Measurements from ENCODE around the gene RUVBL1. TPM values are rescaled to one million over a fixed set of nuclear protein-coding genes. Genes with fewer than 3 reads are reported as not detected.
"Not testable (repeated sequence)": the region's sequence is repeated elsewhere in the genome, so short reads cannot be mapped to it uniquely, and the experiment has no call there.

RUVBL1 gene
- total RNA-seq, 1 experiment from 2014 or later, result 110 TPM

- Histone ChIP-seq H3K27ac (ENCODE audit: low read length) (no peak overlapping the region), H3K9me2 (replicated peaks; ENCODE audit: insufficient read depth, low read length) (no peaks in the 10 kb centered on the region), H4K20me1 (ENCODE audit: insufficient read depth, low read depth, low read length) (no peaks in the 10 kb centered on the region), H3K9me3 (ENCODE audit: low read length) (no peaks in the 10 kb centered on the region; the same call in 1 of the 2 replicates), H3K9ac (ENCODE audit: low read length) (no peak overlapping the region), H3K4me1 (ENCODE audit: low read length) (peaks cover 3% of the 10 kb centered on the region; the same call in 1 of the 2 replicates), H3K36me3 (ENCODE audit: insufficient read depth, low read length) (peaks cover 25% of the 10 kb centered on the region), H3K27me3 (ENCODE audit: low read length) (no peaks in the 10 kb centered on the region), H3K4me2 (ENCODE audit: low read depth, low read length, poor library complexity, severe bottlenecking) (no peak overlapping the region), H3K4me3 (ENCODE audit: low read length) (no peak overlapping the region), H3K79me2 (ENCODE audit: low read length) (peaks cover 85% of the 10 kb centered on the region), H2AFZ (ENCODE audit: low read length) (no peak overlapping the region)
- DNase-seq, result no peak
Observed at GRCh38 chr3:128160661-128161060, 37.0 kb upstream of the RUVBL1 start.

- Histone ChIP-seq H3K79me2 (ENCODE audit: low read length) (peaks cover 54% of the 10 kb centered on the region), H3K4me1 (ENCODE audit: low read length) (peaks cover 14% of the 10 kb centered on the region), H3K4me2 (ENCODE audit: low read depth, low read length, poor library complexity, severe bottlenecking) (no peak overlapping the region), H3K9ac (ENCODE audit: low read length) (no peak overlapping the region), H3K27me3 (ENCODE audit: low read length) (no peaks in the 10 kb centered on the region), H3K4me3 (ENCODE audit: low read length) (no peak overlapping the region), H3K27ac (ENCODE audit: low read length) (no peak overlapping the region), H3K9me3 (ENCODE audit: low read length) (no peaks in the 10 kb centered on the region; the same call in 1 of the 2 replicates), H3K9me2 (replicated peaks; ENCODE audit: insufficient read depth, low read length) (no peaks in the 10 kb centered on the region), H4K20me1 (ENCODE audit: insufficient read depth, low read depth, low read length) (no peaks in the 10 kb centered on the region), H3K36me3 (ENCODE audit: insufficient read depth, low read length) (peaks cover 24% of the 10 kb centered on the region), H2AFZ (ENCODE audit: low read length) (no peak overlapping the region)
- DNase-seq, result no peak
Observed at GRCh38 chr3:128155616-128156360, 32.2 kb upstream of the RUVBL1 start.

GRCh38 chr3:128154354-128154753 lies 30.7 kb upstream of the RUVBL1 start:
- not testable (repeated sequence) for H3K9me3 ChIP-seq (ENCODE audit: low read length); H3K27me3 ChIP-seq (ENCODE audit: low read length); H4K20me1 ChIP-seq (ENCODE audit: insufficient read depth, low read depth, low read length); H2AFZ ChIP-seq (ENCODE audit: low read length); DNase-seq; H3K9me2 ChIP-seq (replicated peaks; ENCODE audit: insufficient read depth, low read length)
- H3K4me1 ChIP-seq (ENCODE audit: low read length), result peaks cover 14% of the 10 kb centered on the region
- peak overlapping the region; percentile 88 for H3K9ac ChIP-seq (ENCODE audit: low read length)
- H3K27ac ChIP-seq (ENCODE audit: low read length), result peak overlapping the region; percentile 41
- peaks cover 24% of the 10 kb centered on the region for H3K36me3 ChIP-seq (ENCODE audit: insufficient read depth, low read length)
- H3K4me2 ChIP-seq (ENCODE audit: low read depth, low read length, poor library complexity, severe bottlenecking), result peak overlapping the region; percentile 72
- peak overlapping the region; percentile 74 for H3K4me3 ChIP-seq (ENCODE audit: low read length)
- peaks cover 41% of the 10 kb centered on the region for H3K79me2 ChIP-seq (ENCODE audit: low read length)

GRCh38 chr3:128153156-128154041 lies 29.8 kb upstream of the RUVBL1 start, which contains the start of gene EEFSEC:
Gene EEFSEC, plus strand, starts transcription at chr3:128153481. Its CDS starts 27 bp downstream, at chr3:128153508.
- Histone ChIP-seq H3K9ac (ENCODE audit: low read length) (peak within 1 kb of the TSS; percentile 88), H3K79me2 (ENCODE audit: low read length) (peaks cover 32% of the 10 kb centered on the region), H3K27ac (ENCODE audit: low read length) (peak within 1 kb of the TSS; percentile 41), H3K27me3 (ENCODE audit: low read length) (no peaks in the 10 kb centered on the region), H3K9me2 (replicated peaks; ENCODE audit: insufficient read depth, low read length) (no peaks in the 10 kb centered on the region), H3K4me3 (ENCODE audit: low read length) (peak within 1 kb of the TSS; percentile 74), H4K20me1 (ENCODE audit: insufficient read depth, low read depth, low read length) (no peaks in the 10 kb centered on the region), H3K9me3 (ENCODE audit: low read length) (no peaks in the 10 kb centered on the region; the same call in 1 of the 2 replicates), H2AFZ (ENCODE audit: low read length) (peak within 1 kb of the TSS; percentile 88; the same call in 1 of the 2 replicates), H3K4me2 (ENCODE audit: low read depth, low read length, poor library complexity, severe bottlenecking) (peak within 1 kb of the TSS; percentile 72), H3K4me1 (ENCODE audit: low read length) (peaks cover 14% of the 10 kb centered on the region), H3K36me3 (ENCODE audit: insufficient read depth, low read length) (peaks cover 24% of the 10 kb centered on the region)
- peak; percentile 89 for DNase-seq

- DNase-seq, result no peak
- H3K27me3 ChIP-seq (ENCODE audit: low read length), result no peaks in the 10 kb centered on the region
- H3K79me2 ChIP-seq (ENCODE audit: low read length), result peaks cover 30% of the 10 kb centered on the region
- H3K4me3 ChIP-seq (ENCODE audit: low read length), result peak overlapping the region; percentile 74
- peak overlapping the region; percentile 72 for H3K4me2 ChIP-seq (ENCODE audit: low read depth, low read length, poor library complexity, severe bottlenecking)
- H3K9me3 ChIP-seq (ENCODE audit: low read length), result no peaks in the 10 kb centered on the region; the same call in 1 of the 2 replicates
- no peaks in the 10 kb centered on the region for H3K9me2 ChIP-seq (replicated peaks; ENCODE audit: insufficient read depth, low read length)
- no peaks in the 10 kb centered on the region for H4K20me1 ChIP-seq (ENCODE audit: insufficient read depth, low read depth, low read length)
- peaks cover 14% of the 10 kb centered on the region for H3K4me1 ChIP-seq (ENCODE audit: low read length)
- no peak overlapping the region for H3K27ac ChIP-seq (ENCODE audit: low read length)
- H3K9ac ChIP-seq (ENCODE audit: low read length), result peak overlapping the region; percentile 88
- H3K36me3 ChIP-seq (ENCODE audit: insufficient read depth, low read length), result peaks cover 22% of the 10 kb centered on the region
- peak overlapping the region; percentile 88; the same call in 1 of the 2 replicates for H2AFZ ChIP-seq (ENCODE audit: low read length)
Observed at GRCh38 chr3:128152419-128153155, 29.0 kb upstream of the RUVBL1 start.

- Histone ChIP-seq H2AFZ (ENCODE audit: low read length) (no peak overlapping the region), H3K9me2 (replicated peaks; ENCODE audit: insufficient read depth, low read length) (no peaks in the 10 kb centered on the region)
Observed at GRCh38 chr3:128151758-128152274, 28.2 kb upstream of the RUVBL1 start.

GRCh38 chr3:128149650-128150049 lies 26.0 kb upstream of the RUVBL1 start:
- Histone ChIP-seq H4K20me1 (ENCODE audit: insufficient read depth, low read depth, low read length) (no peaks in the 10 kb centered on the region), H3K4me1 (ENCODE audit: low read length) (peaks cover 8% of the 10 kb centered on the region), H3K79me2 (ENCODE audit: low read length) (peaks cover 7% of the 10 kb centered on the region), H3K9me2 (replicated peaks; ENCODE audit: insufficient read depth, low read length) (no peaks in the 10 kb centered on the region), H3K4me2 (ENCODE audit: low read depth, low read length, poor library complexity, severe bottlenecking) (no peak overlapping the region), H3K4me3 (ENCODE audit: low read length) (no peak overlapping the region), H3K27me3 (ENCODE audit: low read length) (no peaks in the 10 kb centered on the region), H3K9ac (ENCODE audit: low read length) (no peak overlapping the region), H2AFZ (ENCODE audit: low read length) (no peak overlapping the region), H3K9me3 (ENCODE audit: low read length) (no peaks in the 10 kb centered on the region), H3K36me3 (ENCODE audit: insufficient read depth, low read length) (no peaks in the 10 kb centered on the region), H3K27ac (ENCODE audit: low read length) (no peak overlapping the region)
- DNase-seq, result no peak

More at GRCh38 chr3:128151758-128152274, 28.2 kb upstream of the RUVBL1 start:
- DNase-seq, result no peak
- Histone ChIP-seq H3K4me2 (ENCODE audit: low read depth, low read length, poor library complexity, severe bottlenecking) (no peak overlapping the region), H3K9ac (ENCODE audit: low read length) (no peak overlapping the region), H3K27me3 (ENCODE audit: low read length) (no peaks in the 10 kb centered on the region), H3K27ac (ENCODE audit: low read length) (no peak overlapping the region), H4K20me1 (ENCODE audit: insufficient read depth, low read depth, low read length) (no peaks in the 10 kb centered on the region), H3K36me3 (ENCODE audit: insufficient read depth, low read length) (peaks cover 14% of the 10 kb centered on the region), H3K4me3 (ENCODE audit: low read length) (no peak overlapping the region), H3K79me2 (ENCODE audit: low read length) (peaks cover 26% of the 10 kb centered on the region), H3K4me1 (ENCODE audit: low read length) (peaks cover 14% of the 10 kb centered on the region), H3K9me3 (ENCODE audit: low read length) (no peaks in the 10 kb centered on the region; the same call in 1 of the 2 replicates)
